ENCODE data around the gene ACOT8.

GRCh38 chr20:45872626-45873025, 15.4 kb upstream of the ACOT8 start:
- TF ChIP-seq CTCF (IDR thresholded peaks at IDR 0.05 in 4 of 5, conservative IDR thresholded peaks at IDR 0.05 in 1 of 5) (no peak), POLR2A (IDR thresholded peaks at IDR 0.05) (no peak)
